ENCODE results near the gene ITPR2. TPM values are rescaled to one million over a fixed set of nuclear protein-coding genes. Genes with fewer than 3 reads are reported as not detected.

ITPR2 gene
- total and polyA plus RNA-seq, 2 of the 8 experiments (the other 6 are each of a cell fraction or from before 2014, with no cell fraction given) = 4.1 to 48.3 TPM

- no peak overlapping the region for H2AK5ac ChIP-seq (ENCODE audit: low read depth, low read length)
- DNase-seq (ENCODE audit: low read depth in 1 of 2, low spot score in 2 of 2) = no peak
- H2BK12ac ChIP-seq (ENCODE audit: low read depth, low read length) = no peak overlapping the region
- no peak for FAIRE-seq
- ChIA-PET POLR2A (ENCODE audit: partially characterized antibody) (no interaction called here), CTCF (ENCODE audit: partially characterized antibody) (interaction anchor here (0.6 to 1.7 kb wide), 2 partner anchors 15 to 1149 kb away, joined by 4 to 5 read pairs; no protein-coding TSS in a partner anchor)
- no peaks in the 10 kb centered on the region; a peak in 1 of 4 replicates for H3K9me3 ChIP-seq (ENCODE audit: insufficient read depth in 2 of 2, low read depth in 1 of 2, low read length in 1 of 2)
- H2AFZ ChIP-seq (ENCODE audit: low read length) = no peak overlapping the region
- H3K9ac ChIP-seq (replicated peaks in 1 of 4; ENCODE audit: extremely low read depth in 1 of 4, low read depth in 3 of 4, low read length in 3 of 4) = no peak overlapping the region
- no peak overlapping the region for H3K23ac ChIP-seq (ENCODE audit: insufficient read length)
- H3K36me3 ChIP-seq (ENCODE audit: control insufficient read depth in 2 of 4, insufficient read depth in 4 of 4, low read length in 3 of 4) = no peaks in the 10 kb centered on the region
- H2BK120ac ChIP-seq (replicated peaks; ENCODE audit: low read depth, low read length) = no peak overlapping the region
- no peak overlapping the region for H4K91ac ChIP-seq (replicated peaks; ENCODE audit: insufficient read length, low read length)
- no peaks in the 10 kb centered on the region for H3K79me2 ChIP-seq (ENCODE audit: control insufficient read depth in 1 of 2, insufficient read depth in 2 of 2, low read length in 2 of 2)
- no peaks in the 10 kb centered on the region for H3K27me3 ChIP-seq (replicated peaks in 1 of 4; ENCODE audit: control insufficient read depth in 3 of 4, extremely low read depth in 1 of 4, insufficient read depth in 3 of 4, low read length in 3 of 4)
- no peak overlapping the region for H2BK5ac ChIP-seq (ENCODE audit: low read depth, low read length)
- H3K14ac ChIP-seq (ENCODE audit: insufficient read length) = no peak overlapping the region
- no peak overlapping the region for H3K4ac ChIP-seq (replicated peaks; ENCODE audit: insufficient read length, low read depth, low read length)
- no peak overlapping the region for H2BK15ac ChIP-seq (ENCODE audit: low read length)
- H3K56ac ChIP-seq (replicated peaks; ENCODE audit: insufficient read length, low read depth, low read length) = no peak overlapping the region
- no peak overlapping the region for H3K27ac ChIP-seq (ENCODE audit: low read depth, low read length)
- H3K4me1 ChIP-seq (replicated peaks in 1 of 4; ENCODE audit: control insufficient read depth in 3 of 4, insufficient read depth in 4 of 4, low read length in 3 of 4) = peaks cover 0 to 2% (median 0%) of the 10 kb centered on the region in 4 experiments; a peak in 2 of 7 replicates
- WGBS, 2 experiments (ENCODE audit: extremely low coverage in 1 of 2, insufficient coverage in 1 of 2, insufficient read length in 1 of 2, insufficient replicate concordance in 2 of 2, low coverage in 1 of 2, low lambda C conversion rate in 2 of 2, missing lambda C conversion rate in 1 of 2) = 90% methylated on average over 4 of the region's 4 CpGs; no CpG with 5 or more reads in 1 of the 2 experiments
- no peak overlapping the region for H3K4me3 ChIP-seq (ENCODE audit: extremely low read depth in 1 of 4, insufficient read depth in 2 of 4, low read depth in 3 of 4, low read length in 4 of 4)
- H3K18ac ChIP-seq (ENCODE audit: extremely low read depth, low read length) = no peak overlapping the region
- H4K5ac ChIP-seq (ENCODE audit: insufficient read length, low read depth, low read length) = no peak overlapping the region
- TF ChIP-seq SIRT6 (IDR thresholded peaks at IDR 0.05; ENCODE audit: low read length) (no peak), TEAD4 (IDR thresholded peaks at IDR 0.05; ENCODE audit: low read depth, low read length) (no peak)
- H3K79me1 ChIP-seq (ENCODE audit: low read depth, low read length) = no peaks in the 10 kb centered on the region
- H3K4me2 ChIP-seq (ENCODE audit: insufficient read depth in 1 of 2, low read depth in 2 of 2, low read length in 2 of 2) = no peak overlapping the region
- H4K20me1 ChIP-seq (replicated peaks in 1 of 2; ENCODE audit: control insufficient read depth in 1 of 2, insufficient read depth in 2 of 2, low read length in 2 of 2) = no peaks in the 10 kb centered on the region
- no peak overlapping the region for H2BK20ac ChIP-seq (ENCODE audit: low read length)
- H3K23me2 ChIP-seq (ENCODE audit: low read depth, low read length) = no peaks in the 10 kb centered on the region
- H4K8ac ChIP-seq (ENCODE audit: extremely low read depth, insufficient read depth, low read length) = no peak overlapping the region
Measured at GRCh38 chr12:26331960-26332359, 501.0 kb downstream of the ITPR2 start.
